ENCODE measurements around the gene SPTBN4. TPM values are rescaled to one million over a fixed set of nuclear protein-coding genes. Genes with fewer than 3 reads are reported as not detected.

The SPTBN4 gene
- total and polyA plus RNA-seq, 2 donors (not counting 1 experiment from before 2014, with no cell fraction given) = 0.03 to 0.67 TPM

- H3K27ac Mint-ChIP-seq = no peak overlapping the region
Measured at GRCh38 chr19:40588926-40589569, 122.2 kb downstream of the SPTBN4 start.

More at GRCh38 chr19:40588926-40589569, 122.2 kb downstream of the SPTBN4 start:
- H3K4me3 ChIP-seq (ENCODE audit: control extremely low read depth in 1 of 5, extremely low read depth in 1 of 5, insufficient read depth in 1 of 5, low read depth in 2 of 5, low read length in 4 of 5) = no peak overlapping the region
- no peaks in the 10 kb centered on the region for H3K9me3 Mint-ChIP-seq (ENCODE audit: insufficient read depth)
- H3K4me1 ChIP-seq (ENCODE audit: control insufficient read depth in 2 of 2, insufficient read depth in 2 of 2, low read length in 2 of 2) = no peaks in the 10 kb centered on the region
- intact Hi-C loops (cut with micrococcal nuclease) = no loop called here
- no peak overlapping the region for H3K4me2 ChIP-seq (replicated peaks; ENCODE audit: low read depth, low read length, poor library complexity, severe bottlenecking)
- H3K4me3 Mint-ChIP-seq = no peak overlapping the region
- no peaks in the 10 kb centered on the region for H4K20me1 ChIP-seq (ENCODE audit: control insufficient read depth, insufficient read depth, low read length, poor library complexity, severe bottlenecking)
- H3K27me3 ChIP-seq (replicated peaks in 1 of 4; ENCODE audit: control extremely low read depth in 1 of 4, control insufficient read depth in 3 of 4, insufficient read depth in 4 of 4, low read length in 3 of 4) = no peaks in the 10 kb centered on the region
- H2AFZ ChIP-seq (ENCODE audit: insufficient read depth, low read depth, low read length, poor library complexity, severe bottlenecking) = no peak overlapping the region
- WGBS (ENCODE audit: insufficient coverage) = 100% methylated on average over 6 of the region's 9 CpGs
- TF ChIP-seq, protein P1, sequence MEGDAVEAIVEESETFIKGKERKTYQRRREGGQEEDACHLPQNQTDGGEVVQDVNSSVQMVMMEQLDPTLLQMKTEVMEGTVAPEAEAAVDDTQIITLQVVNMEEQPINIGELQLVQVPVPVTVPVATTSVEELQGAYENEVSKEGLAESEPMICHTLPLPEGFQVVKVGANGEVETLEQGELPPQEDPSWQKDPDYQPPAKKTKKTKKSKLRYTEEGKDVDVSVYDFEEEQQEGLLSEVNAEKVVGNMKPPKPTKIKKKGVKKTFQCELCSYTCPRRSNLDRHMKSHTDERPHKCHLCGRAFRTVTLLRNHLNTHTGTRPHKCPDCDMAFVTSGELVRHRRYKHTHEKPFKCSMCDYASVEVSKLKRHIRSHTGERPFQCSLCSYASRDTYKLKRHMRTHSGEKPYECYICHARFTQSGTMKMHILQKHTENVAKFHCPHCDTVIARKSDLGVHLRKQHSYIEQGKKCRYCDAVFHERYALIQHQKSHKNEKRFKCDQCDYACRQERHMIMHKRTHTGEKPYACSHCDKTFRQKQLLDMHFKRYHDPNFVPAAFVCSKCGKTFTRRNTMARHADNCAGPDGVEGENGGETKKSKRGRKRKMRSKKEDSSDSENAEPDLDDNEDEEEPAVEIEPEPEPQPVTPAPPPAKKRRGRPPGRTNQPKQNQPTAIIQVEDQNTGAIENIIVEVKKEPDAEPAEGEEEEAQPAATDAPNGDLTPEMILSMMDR (IDR thresholded peaks at IDR 0.05) = no peak
- no peak for TF ChIP-seq EZH2 (IDR thresholded peaks at IDR 0.05; ENCODE audit: borderline replicate concordance, insufficient read depth, low read depth, low read length, poor library complexity, severe bottlenecking)
- ATAC-seq (ENCODE audit: low read depth) = no peak
- H3K4me1 Mint-ChIP-seq = peaks cover 9% of the 10 kb centered on the region
- no peak overlapping the region for H3K9ac ChIP-seq (ENCODE audit: low read length)
- CTCF ChIA-PET = no interaction called here
- H3K9me3 ChIP-seq (ENCODE audit: control extremely low read depth in 1 of 3, control insufficient read depth in 2 of 3, insufficient read depth in 1 of 3, low read length in 2 of 3) = peaks cover 0 to 6% (median 2%) of the 10 kb centered on the region in 3 donors
- peaks cover 0 to 41% of the 10 kb centered on the region in 2 experiments for H3K36me3 ChIP-seq (replicated peaks in 1 of 2; ENCODE audit: control extremely low read depth in 1 of 2, control insufficient read depth in 1 of 2, extremely low read depth in 1 of 2, insufficient read depth in 2 of 2, low read length in 1 of 2)
- POLR2A ChIA-PET = interaction anchor here (0.7 kb wide), 1 partner anchor 1357 kb away, joined by 7 read pairs; no protein-coding TSS in a partner anchor
- H3K27me3 Mint-ChIP-seq = no peaks in the 10 kb centered on the region
- DNase-seq = no peak
- H3K27ac ChIP-seq (ENCODE audit: low read length in 2 of 2) = no peak overlapping the region
- no peaks in the 10 kb centered on the region for H3K79me2 ChIP-seq (ENCODE audit: control insufficient read depth, insufficient read depth, low read length)

Data from B cell (primary cell).